Activated T-cell treated with anti-CD3 and anti-CD28 coated beads for 4 hours (primary cell): Measurements from ENCODE around the gene NCR3LG1.
A peak's percentile ranks its signal among the peaks of the same experiment; 100 is the strongest.

ENCODE experiments used
- DNase-seq: peaks from one replicate; pipeline ENCODE4 v3.0.0-alpha.2; 2020

NCR3LG1 gene, protein sequence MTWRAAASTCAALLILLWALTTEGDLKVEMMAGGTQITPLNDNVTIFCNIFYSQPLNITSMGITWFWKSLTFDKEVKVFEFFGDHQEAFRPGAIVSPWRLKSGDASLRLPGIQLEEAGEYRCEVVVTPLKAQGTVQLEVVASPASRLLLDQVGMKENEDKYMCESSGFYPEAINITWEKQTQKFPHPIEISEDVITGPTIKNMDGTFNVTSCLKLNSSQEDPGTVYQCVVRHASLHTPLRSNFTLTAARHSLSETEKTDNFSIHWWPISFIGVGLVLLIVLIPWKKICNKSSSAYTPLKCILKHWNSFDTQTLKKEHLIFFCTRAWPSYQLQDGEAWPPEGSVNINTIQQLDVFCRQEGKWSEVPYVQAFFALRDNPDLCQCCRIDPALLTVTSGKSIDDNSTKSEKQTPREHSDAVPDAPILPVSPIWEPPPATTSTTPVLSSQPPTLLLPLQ

GRCh38 chr11:17351510-17352176 lies at the start of gene NCR3LG1:
Gene NCR3LG1 (plus strand): TSS chr11:17351800. CDS start chr11:17351970, 170 bp downstream.
- DNase-seq: peak; percentile 53

- no peak for DNase-seq
Observed at GRCh38 chr11:17313349-17314231, 38.0 kb upstream of the NCR3LG1 start.

DNA sequence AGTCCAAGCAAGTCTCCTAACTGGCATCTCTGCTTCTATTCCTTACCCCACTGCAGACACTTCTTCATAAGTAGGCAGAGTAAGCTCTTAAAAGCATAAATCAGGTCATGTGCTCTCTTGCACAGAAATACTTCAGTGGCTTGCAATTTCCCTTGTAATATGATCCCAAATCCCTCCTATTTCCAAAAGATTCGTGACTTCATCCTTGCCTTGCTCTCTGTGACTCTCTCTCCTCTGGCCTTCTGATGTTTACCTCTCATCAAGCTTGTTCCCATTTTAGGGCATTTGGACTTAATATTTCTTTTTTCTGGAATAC lies 37.4 kb upstream of the NCR3LG1 start:
- DNase-seq: no peak

DNA sequence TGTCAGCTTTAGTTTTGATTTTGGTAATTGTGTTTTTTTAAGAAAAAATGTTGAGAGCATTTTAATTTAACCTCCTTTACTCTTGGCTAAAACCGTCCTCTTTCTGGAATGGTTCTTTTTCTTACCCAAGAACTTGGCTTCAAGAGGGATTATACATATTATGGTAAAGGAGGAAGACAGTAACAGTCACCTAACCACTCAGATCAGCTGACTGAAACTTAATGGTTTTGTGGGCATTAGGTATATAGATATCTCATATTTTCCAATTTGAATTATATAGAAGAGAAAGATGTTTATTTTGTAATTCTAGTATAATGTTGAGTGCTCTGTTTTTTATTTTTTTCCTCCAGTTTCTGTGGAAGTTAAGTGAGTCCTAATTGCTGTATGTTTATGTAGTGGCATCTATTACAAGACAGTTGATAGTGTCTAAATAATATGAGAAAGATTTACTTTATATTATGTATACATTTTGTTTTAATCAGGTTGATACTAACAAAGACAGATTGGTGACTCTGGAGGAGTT lies 36.6 kb upstream of the NCR3LG1 start:
- DNase-seq: no peak

- no peak for DNase-seq
Observed at GRCh38 chr11:17328871-17329494, 22.6 kb upstream of the NCR3LG1 start.

- no peak for DNase-seq
Observed at GRCh38 chr11:17331669-17332068, 19.9 kb upstream of the NCR3LG1 start.

- DNase-seq: no peak
Observed at GRCh38 chr11:17333799-17334586, 17.6 kb upstream of the NCR3LG1 start.

DNA sequence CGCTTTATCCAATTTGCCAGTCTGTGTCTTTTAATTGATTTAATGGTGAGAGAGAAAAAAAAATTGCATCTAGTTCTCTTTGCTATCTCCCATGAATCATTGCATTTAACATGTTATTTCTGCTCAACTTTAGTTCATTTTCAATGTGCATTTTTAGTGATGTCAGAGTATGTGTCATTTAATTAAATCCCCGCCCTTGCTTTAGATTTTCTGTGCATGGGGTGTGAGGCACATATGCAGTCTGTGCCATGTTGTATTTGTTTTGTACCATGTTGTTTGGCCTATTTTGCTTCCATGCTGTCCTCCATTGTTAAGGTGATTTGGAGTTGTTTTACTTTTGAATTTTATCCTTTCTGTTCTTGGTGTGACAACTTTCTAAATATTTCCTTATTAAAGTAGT lies 8.3 kb upstream of the NCR3LG1 start:
- no peak for DNase-seq

DNA sequence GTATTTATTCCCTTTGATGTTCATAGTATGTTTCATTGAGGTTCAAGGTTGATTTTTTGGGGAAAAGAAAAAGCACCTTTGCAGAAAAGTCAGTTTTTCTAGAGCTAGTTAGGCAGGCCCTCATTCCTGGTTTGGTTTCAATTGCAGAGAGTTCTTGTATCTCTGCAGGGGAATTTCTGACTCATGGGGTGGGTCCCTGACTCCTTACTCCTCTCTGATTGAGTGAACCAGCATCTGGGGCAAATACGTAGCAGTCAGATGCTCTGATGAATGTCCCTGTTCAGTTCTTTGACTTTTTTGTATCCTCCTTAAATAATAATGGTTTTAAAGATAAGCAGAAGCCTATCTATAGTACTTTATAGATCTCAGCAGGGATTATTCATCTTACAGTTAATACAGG lies 7.7 kb upstream of the NCR3LG1 start:
- no peak for DNase-seq

DNA sequence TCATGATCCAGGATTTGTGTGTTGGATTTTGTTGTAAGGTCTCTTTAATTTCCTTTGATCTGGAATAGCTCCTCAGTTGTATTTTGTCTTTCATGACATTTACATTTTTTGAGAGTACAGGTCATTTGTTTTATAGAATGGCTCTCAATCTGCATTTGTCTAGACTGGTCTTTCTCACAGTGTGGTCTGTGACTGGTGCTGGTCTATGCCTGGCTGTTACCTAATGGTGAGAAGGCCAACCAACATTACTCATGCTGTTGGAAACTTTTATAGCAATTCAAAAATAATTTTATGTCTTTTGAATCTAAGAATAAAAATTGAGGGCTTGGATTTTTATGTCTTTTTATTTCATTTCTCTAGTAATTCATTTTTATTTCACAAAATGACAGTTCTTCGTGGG lies 3.9 kb upstream of the NCR3LG1 start:
- no peak for DNase-seq

DNA sequence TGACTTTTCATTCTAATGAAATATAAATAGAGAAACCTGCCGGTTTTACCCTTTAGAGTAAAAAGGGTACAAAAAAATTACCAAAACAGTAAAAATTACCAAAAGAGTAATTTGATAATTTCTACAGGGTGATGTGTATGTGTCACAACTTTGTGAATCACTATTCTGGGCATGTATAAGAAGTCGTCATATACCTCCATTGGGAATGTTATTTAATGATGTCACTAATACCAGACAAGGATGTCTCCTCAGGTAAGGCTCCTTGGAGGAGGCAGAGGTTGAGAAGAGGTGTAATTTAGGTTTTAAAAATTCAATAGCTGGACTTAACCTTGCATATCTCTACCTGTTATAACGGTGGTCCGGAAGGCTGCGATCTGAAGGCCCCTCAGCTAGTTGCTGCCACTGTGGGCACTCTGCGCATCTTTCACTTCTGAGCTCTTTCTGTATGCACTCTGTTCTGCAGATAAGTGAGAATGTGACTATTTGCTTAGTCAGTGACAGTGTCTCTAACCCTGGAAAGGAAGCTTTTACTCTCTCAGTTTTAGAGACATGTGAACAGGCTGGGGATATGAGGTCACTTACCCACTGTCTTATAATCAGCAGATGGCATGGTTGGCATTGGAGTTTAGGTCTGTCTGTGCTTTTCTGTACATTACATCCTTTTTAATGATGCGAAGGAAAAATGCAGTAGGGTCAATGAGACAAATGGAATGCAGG lies 987 bp upstream of the NCR3LG1 start:
- DNase-seq: no peak

- no peak for DNase-seq
Observed at GRCh38 chr11:17351172-17351509, 459 bp upstream of the NCR3LG1 start.

DNA sequence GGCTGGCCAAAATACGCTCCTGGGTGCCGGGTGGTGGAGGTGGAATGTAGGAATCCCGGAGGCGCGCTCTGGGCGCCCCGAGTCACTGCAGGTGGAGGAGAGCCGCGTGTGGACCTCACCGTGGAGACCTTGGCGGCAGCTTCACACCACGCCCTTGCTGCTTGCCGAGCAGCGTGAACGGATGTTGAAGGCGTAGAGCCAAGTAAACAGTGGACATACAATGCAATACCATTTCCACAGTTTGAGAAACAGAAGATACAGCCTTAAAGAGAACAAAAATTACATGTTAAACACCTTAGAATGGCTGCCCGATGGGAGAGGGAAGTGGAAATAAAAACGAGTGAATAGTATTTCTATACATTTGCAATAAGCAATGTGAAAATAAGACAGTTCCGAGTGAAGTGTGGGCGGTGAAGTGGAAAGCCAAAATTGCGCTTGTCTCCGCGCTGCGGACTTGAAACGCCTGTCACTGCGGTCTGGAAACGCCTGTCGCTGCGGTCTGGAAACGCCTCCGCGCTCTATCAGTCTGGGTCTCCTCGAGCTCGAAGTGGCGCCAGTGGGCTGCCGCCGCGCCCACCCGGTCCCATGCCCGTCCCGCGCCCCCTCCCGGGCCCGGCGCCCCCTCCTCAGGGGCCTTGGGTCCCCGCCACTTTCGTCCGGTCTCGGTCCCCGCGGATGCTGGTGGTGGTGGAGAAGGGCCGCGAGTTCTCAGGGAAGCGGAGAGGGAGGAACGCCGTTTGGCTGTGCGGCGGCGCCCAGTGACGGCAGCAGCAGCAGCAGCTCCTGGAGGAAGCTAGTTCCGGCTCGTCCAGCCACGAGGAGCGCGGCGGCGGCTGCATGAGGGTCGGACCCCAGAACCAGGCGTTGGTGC lies 1.6 kb downstream of the NCR3LG1 start:
- DNase-seq: peak; percentile 58

DNA sequence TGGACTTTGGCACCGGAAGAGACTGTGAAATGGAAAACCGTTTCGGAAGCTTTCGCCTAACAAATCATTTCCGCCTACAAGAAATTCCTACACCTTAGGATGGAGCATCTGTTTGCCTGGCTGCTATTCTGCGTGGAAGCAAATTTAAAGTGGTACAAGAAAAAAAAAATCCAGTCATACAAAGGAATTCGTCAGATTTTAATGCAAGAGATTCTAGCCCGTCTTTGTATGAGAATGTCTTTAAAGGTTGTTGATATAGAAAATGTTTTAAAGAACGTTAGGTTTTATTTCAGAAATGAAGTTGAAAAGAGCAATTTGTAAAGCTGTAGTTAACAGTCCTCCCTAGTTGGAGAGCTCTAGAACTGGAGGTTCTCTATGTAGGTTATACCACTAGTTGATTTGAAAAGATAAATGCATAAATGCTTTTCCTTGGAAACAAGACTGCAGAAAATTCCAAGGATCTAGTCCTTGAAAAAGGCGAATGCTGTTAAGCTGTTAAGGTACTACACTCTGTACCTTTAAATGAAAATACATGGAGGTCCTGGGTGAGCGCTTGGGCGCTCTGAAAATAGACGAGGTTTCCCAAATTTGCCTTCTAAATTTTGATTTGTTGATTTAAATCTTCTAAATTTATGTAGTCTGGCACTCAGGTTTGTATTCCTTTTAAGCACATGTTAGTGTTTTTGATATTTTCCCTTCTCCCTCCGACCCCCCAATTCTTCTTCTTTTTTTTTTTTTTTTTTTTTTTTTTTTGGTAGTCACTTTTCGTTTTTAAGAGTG lies 2.4 kb downstream of the NCR3LG1 start:
- DNase-seq: no peak

GRCh38 chr11:17354601-17354991 lies 3.0 kb downstream of the NCR3LG1 start:
- peak; percentile 67 for DNase-seq

- no peak for DNase-seq
Observed at GRCh38 chr11:17366495-17366894, 14.9 kb downstream of the NCR3LG1 start.

GRCh38 chr11:17368551-17368950 lies 17.0 kb downstream of the NCR3LG1 start:
- DNase-seq: no peak

- DNase-seq: no peak
Observed at GRCh38 chr11:17369094-17369493, 17.5 kb downstream of the NCR3LG1 start.

GRCh38 chr11:17369684-17370243 lies 18.2 kb downstream of the NCR3LG1 start:
- DNase-seq: no peak
